T47D (cell line): Measurements from ENCODE around the gene CGREF1.

Source experiments
- DNase-seq, 2 experiments: peaks; one replicate each; pipeline versions ENCODE4 v3.0.0 to v3.0.0-alpha.2; 2011 to 2012; ENCODE audit warnings: low read depth in 1 of 2, low spot score in 1 of 2
- JUND ChIP-seq: IDR thresholded peaks from 2 replicates; pipeline ENCODE4 v1.6.1; 2012; ENCODE audit warnings: low read depth
- in situ Hi-C: cut with HindIII; loops from 2 replicates; pipeline ENCODE4 v1.10.0; 2016; ENCODE audit warnings: low sequenced_read_pairs, low pct_unique_long_range_greater_than_20kb

Gene CGREF1

DNA sequence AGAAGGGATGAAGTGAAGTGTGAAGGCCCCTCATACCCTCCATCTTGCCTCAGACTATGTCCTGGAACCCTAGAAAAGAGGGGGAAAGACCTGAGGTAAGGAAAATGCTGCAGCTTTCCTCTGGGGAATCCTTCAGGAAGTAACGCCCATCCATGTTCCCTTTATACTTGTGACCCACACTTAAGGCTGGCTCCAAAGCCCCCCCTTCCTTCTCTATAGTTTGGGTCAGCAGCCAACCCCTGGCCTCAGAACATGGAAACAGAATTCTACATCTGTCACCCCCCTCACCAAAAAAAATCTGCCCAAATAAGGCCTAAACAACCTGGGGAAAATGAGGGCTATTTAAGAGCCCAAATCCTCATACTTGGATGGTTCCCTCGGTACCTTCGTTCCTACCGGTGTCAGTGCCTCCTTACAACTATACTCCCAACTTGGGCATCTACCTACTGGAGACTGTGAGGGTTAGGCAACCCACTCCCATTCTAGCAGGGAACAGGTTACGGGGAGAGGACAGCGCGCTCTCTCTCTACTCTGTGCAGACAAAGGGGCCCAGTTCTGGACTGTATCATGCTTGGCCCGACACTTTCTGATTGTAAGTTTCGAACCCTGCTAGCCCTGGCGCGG, 48.2 kb downstream of the CGREF1 start:
- no peak for TF ChIP-seq JUND
- DNase-seq: no peak
- in situ Hi-C loops: no loop called here

DNA sequence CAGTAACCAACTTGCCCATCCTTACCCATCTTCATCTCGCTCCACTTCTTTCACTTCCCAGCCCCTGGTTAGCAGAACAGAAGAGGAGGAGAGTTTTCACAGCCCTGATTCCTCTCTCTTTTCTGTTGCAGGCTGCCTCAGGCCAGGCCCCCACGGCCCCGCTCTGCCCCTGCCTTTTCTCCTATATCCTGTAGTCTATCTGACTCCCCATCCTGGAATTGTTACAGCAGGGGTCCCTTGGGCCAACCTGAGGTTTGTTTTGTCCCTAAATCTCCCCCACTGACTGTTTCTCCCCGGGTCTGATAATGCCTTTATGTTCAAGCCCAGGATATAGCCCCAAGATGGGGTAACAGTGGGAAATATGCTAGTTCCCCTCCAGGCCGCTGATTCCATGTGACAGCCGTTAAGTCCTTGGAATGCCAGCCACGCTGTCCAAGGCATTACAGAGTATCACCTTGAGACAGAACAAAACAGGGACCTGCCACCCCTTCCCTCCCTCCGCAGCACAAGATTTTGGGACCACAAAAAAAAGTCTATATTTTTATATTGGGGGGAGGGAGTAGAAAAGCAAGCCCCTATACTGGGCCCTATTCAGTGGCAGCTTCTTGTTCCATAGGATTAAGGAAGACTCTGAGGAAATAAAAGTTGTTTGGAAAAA, 48.8 kb downstream of the CGREF1 start:
- in situ Hi-C loops: no loop called here
- no peak for TF ChIP-seq JUND
- no peak for DNase-seq

DNA sequence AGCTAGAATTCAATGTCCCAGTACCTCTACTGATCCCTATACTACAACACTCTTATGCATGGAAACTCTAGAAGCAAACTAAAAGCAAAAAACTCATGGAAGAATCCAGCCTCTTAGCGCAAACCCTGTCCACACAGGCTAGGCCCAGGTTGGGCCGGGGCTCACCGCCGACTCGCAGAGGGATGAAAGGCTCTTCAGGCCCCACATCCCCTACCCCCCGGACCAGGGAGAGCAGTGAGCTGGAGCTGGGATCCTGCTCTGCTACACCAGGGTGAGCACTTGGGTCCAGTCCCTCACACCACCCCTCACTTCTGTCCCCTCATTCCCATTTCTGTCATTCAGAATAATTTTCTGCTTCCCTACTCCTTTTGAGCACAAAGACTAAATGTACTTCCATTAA, 49.5 kb downstream of the CGREF1 start:
- in situ Hi-C loops: no loop called here
- DNase-seq: no peak
- no peak for TF ChIP-seq JUND

DNA sequence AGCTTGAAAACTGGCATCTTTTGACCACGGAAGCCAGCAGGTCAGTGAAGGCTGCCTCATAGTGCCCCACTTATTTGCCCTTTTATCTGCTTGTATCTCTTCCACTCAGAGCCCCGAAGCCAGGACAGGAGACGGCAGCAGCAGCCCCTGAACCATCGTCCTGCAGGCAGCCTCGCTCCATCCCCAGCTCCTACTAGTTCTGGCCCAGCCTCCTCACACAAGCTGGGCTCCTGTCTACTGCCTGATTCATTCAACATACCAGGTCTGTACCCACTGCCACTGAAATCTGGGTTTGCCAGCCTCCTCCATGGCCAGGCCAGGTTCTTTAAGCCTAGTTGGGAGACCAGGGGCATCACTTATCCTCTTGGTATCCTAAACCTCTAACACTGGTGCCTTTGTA, 51.5 kb downstream of the CGREF1 start:
- in situ Hi-C loops: no loop called here
- TF ChIP-seq JUND: no peak
- DNase-seq: no peak

DNA sequence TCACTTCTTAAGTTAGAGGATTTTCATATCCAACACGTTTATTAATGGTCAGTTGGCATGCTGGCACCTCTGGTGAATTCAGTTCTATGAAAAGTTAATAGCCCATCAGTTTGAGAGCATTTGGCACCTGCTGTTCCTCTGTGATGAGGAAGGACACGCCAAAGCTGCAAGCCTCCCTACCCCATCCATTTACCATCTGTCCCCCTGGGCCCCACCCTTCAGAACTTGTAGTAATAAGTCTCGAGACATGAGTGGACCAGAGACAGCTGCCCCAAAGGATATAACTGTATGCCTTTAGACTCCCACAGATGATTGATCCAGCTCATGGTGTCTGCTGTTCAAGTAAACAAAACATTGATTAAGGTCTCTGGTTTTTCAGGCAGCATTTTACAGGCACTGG, 53.8 kb downstream of the CGREF1 start:
- TF ChIP-seq JUND: no peak
- no peak for DNase-seq
- in situ Hi-C loops: no loop called here

DNA sequence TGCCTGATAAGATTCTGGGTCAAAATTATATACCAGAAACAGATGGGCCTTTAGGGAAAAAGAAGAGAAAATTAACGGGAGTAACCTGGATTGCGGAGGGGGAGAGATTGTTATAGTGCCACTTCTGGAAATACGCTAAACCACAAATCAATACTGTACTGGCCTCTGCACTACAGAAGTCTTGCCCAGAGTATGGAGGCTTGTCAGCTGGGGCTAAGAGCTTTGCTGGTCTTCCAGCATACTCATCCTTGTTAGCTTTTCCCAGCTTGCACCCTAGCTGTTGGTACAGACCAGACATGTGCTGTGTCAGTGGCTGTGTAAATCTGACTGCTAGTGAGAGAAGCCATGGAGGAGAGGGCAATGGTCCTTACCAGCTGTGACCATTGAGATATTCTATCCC, 58.6 kb downstream of the CGREF1 start:
- DNase-seq: no peak
- in situ Hi-C loops: no loop called here
- TF ChIP-seq JUND: no peak

DNA sequence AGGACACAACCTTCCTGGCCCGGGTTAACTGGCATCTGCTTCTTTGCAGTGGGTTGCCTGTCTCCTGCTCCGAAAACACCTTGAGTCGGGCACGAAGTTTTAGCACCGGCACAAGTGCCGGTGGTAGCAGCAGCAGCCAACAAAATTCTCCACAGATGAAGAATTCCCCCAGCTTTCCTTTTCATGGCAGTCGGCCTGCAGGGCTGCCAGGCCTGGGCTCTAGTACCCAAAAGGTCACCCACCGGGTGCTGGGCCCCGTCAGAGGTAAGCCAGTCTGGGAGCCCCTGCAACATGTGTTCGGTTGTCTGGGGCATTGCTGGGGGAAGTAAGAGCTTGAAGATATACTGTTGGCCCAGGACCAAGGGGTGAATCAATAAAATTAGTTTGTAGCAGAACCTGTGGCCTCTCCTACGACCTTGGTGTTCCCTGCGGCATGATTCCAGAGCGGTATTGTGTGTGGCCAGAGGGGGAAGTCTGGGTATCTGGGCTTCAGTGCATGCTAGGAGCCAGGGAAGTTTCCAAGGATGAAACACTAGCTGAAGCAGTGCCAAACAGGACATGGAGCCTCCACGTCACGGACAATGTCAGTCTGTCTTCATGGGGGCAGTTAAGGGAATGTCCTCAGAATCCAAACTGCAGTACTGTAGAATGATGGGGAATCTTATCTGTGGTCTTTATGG, 59.6 kb downstream of the CGREF1 start:
- no peak for TF ChIP-seq JUND
- in situ Hi-C loops: no loop called here
- no peak for DNase-seq

DNA sequence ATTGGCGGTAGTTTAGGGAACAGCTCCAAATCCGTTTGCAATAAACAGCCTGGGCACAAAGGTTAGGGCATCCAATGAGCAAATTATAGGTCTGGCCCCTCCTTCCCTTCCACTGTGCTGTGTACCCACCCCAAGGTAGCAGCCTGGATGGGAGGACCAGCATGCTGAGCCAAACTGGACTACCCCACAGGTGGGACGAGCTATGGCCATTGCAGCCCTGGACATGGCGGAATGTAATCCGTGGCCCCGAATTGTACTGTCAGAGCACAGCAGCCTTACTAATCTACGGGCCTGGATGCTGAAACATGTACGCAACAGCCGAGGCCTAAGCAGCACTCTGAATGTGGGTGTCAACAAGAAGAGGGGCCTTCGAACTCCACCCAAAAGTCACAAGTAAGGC, 60.7 kb downstream of the CGREF1 start:
- no peak for DNase-seq
- no peak for TF ChIP-seq JUND
- in situ Hi-C loops: no loop called here

DNA sequence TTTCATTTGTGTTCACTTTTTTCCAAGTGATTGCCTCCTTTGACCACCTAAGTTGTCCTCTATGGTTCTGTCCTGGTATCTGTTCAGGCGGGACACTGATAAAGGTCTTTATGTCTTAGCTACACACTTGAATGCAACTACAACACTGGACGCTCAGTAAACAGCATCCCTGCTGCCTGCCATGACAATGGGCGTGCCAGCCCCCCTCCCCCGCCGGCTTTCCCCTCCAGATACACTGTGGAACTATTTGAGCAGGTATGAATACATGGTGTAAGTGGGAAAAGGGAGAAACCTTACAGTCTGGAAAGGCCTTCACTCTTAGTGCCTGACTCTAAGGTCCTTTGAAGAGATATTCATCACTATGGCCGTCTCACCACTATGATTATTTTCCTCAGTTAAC, 61.7 kb downstream of the CGREF1 start:
- DNase-seq: no peak
- no peak for TF ChIP-seq JUND
- in situ Hi-C loops: no loop called here

DNA sequence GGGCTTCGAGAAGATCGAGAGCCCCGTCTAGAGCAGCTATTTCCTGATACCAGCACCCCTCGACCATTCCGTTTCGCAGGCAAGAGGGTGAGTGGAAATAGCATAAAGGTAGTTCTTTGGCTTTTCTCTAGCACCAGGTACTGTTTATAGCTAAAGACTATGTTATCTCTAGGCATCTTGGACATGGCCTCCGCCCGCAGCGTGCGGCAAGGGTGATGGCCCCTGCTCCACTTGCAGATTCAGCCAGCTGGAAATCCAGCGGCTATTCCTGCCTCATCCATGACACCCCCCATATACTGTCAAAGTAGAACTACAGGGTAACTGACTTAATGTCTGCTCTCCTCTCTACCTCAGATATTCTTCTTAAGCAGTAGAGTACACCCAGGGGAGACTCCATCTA, 64.2 kb downstream of the CGREF1 start:
- DNase-seq: no peak
- in situ Hi-C loops: no loop called here
- TF ChIP-seq JUND: no peak

DNA sequence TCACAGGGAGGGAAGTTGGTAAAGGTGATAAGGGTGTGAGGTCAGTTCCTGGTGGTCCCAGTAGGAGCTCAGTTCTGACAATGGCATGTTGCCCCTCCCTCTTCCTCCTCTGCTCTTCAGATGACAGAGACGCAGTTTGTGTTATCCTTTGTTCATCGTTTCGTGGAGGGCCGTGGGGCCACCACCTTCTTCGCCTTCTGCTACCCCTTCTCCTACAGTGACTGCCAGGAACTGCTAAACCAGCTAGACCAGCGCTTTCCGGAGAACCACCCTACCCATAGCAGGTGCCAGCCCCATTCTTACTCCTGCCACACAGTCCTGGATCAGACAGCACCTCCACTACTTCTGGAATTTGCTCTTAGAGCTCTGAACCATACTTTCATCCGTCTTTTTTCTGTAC, 65.2 kb downstream of the CGREF1 start:
- DNase-seq: no peak
- no peak for TF ChIP-seq JUND
- in situ Hi-C loops: no loop called here

DNA sequence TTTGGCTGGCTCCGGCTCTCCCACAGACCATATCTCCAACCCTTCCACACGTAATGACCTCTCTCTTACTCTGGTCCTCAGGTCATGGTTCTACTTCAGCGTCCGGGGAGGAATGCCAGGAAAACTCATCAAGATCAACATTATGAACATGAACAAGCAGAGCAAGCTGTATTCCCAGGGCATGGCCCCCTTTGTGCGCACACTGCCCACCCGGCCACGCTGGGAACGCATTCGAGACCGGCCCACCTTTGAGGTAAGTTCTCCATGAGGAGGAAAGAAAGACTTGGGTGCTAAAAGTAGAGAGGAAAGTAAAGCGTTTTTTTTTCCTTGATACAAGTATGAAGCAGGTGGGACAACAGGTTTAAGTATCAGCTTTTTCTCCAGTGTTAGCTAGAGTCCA, 65.6 kb downstream of the CGREF1 start:
- in situ Hi-C loops: no loop called here
- DNase-seq: no peak
- no peak for TF ChIP-seq JUND

DNA sequence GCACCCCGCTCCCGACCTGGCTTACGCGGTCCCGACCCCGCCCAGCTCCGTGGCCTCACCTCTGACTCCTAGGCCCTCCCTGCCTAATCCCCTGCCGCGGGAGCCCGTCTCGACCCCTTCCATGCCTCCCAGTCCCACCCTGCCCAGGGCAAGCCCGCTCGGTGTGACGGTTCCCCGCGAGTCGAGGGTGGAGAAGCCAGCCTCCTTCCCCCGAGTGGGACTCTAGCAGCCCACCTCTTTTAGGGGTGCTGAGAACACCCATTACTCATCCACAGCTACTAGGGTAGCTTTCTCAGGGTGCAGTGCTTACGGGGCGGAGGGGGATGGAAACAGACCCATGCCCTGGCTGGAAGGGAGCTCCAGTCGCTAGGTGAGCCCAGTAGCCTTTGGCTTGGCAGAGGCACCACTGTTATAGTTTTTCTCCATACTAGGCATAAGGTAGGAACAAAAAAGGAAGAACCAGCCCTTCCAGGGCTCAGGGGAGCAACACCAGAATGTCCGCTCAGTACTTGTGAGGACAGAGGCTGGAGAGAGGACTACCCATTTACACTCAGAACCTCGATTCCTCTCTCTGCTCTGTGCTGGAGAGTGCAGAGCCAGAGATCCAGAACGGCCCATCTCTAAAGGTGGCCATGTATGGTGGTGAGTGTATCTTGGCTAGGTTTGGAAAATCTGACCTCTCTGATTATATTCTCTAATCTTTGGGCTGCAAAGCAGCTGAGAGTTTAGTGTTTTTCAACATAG, 66.9 kb downstream of the CGREF1 start:
- TF ChIP-seq JUND: no peak
- no peak for DNase-seq
- in situ Hi-C loops: no loop called here
